Measurements from ENCODE around the gene TNKS2. TPM values are rescaled to one million over a fixed set of nuclear protein-coding genes. Genes with fewer than 3 reads are reported as not detected.
A peak's percentile ranks its signal among the peaks of the same experiment; 100 is the strongest.

Gene TNKS2
- total and polyA plus RNA-seq, 3 experiments from 2014 or later = 27.3 to 31.5 (median 29.2) TPM

DNA sequence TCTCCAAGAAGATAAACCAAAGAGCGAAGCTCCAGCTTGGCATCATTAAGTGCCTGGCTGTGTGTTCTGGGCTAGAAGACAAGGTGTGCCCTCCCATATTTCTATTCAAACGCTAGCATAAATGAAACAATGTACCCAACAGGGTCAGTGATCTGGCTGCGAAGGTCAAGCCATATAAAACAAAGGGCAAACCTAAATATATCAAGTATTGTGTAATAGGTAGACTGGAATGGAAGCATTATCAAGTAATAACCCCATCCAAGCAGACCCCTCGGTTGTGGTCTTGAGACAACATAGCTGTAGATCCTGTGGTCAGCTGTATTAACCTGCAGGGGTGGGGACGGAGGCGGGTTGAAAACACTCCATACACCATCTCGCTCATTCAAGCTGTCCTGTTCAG, 31.6 kb upstream of the TNKS2 start:
- no peak overlapping the region for H3K4me3 Mint-ChIP-seq
- H3K27me3 ChIP-seq (ENCODE audit: insufficient read depth, low read length, poor library complexity, severe bottlenecking) = no peaks in the 10 kb centered on the region
- no peaks in the 10 kb centered on the region for H3K4me1 ChIP-seq (ENCODE audit: insufficient read depth, low read length)
- no peak overlapping the region for H3K4me3 ChIP-seq (ENCODE audit: low read length)
- H3K27me3 Mint-ChIP-seq = peaks cover 0 to 4% of the 10 kb centered on the region in 2 donors
- no peaks in the 10 kb centered on the region for H3K9me3 Mint-ChIP-seq
- H3K27ac Mint-ChIP-seq = no peak overlapping the region
- POLR2A ChIA-PET = no interaction called here
- H3K27ac ChIP-seq (ENCODE audit: low read depth, low read length) = no peak overlapping the region
- H3K36me3 Mint-ChIP-seq = no peaks in the 10 kb centered on the region
- H3K4me1 Mint-ChIP-seq = no peaks in the 10 kb centered on the region
- DNase-seq = no peak
- CTCF ChIA-PET = no interaction called here
- H3K9me3 ChIP-seq (ENCODE audit: low read length) = no peaks in the 10 kb centered on the region
- no peaks in the 10 kb centered on the region for H3K36me3 ChIP-seq (ENCODE audit: insufficient read depth, low read length)

DNA sequence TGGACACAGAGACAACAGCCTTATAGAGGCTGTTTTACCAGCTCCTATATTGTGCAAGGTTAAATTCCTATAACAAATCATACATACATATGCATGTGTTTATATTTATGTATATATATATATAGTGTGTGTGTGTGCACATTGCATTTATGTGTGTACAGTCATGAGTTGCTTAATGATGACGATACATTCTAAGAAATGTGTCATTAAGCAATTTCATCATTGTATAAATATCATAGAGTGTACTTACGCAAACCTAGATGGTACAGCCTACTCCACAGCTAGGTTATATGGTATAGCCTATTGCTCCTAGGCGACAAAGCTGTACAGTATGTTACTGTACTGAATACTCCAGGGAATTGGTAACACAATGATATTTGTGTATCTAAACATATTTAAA, 30.1 kb upstream of the TNKS2 start:
- Histone ChIP-seq H3K4me1 (ENCODE audit: insufficient read depth, low read length) (no peaks in the 10 kb centered on the region), H3K36me3 (ENCODE audit: insufficient read depth, low read length) (no peaks in the 10 kb centered on the region), H3K4me3 (ENCODE audit: low read length) (no peak overlapping the region), H3K27ac (ENCODE audit: low read depth, low read length) (no peak overlapping the region), H3K9me3 (ENCODE audit: low read length) (no peaks in the 10 kb centered on the region), H3K27me3 (ENCODE audit: insufficient read depth, low read length, poor library complexity, severe bottlenecking) (no peaks in the 10 kb centered on the region)
- Mint-ChIP-seq H3K27me3 (no peaks in the 10 kb centered on the region), H3K4me1 (no peaks in the 10 kb centered on the region), H3K4me3 (no peak overlapping the region), H3K36me3 (no peaks in the 10 kb centered on the region), H3K27ac (no peak overlapping the region), H3K9me3 (no peaks in the 10 kb centered on the region)
- no peak for DNase-seq
- ChIA-PET POLR2A (no interaction called here), CTCF (interaction anchor here (1.8 kb wide), 1 partner anchor 145 kb away, joined by 5 read pairs; no protein-coding TSS in a partner anchor)

DNA sequence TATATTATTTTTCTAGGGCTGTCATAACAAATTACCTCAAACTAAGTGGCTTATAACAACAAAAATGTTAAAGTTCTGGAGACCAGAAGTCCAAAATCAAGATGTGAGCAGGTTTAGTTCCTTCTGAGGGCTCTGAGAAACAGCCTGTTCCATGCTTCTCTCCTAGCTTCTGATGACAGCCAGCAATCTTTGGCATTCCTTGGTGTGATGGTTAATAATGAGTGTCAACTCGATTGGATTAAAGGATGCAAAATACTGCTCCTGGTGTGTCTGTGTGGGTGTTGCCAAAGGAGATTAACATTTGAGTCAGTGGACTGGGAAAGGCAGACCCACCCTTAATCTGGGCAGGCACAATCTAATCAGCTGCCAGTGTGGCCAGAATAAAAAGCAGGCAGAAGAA, 26.3 kb upstream of the TNKS2 start:
- no peak for DNase-seq
- ChIA-PET POLR2A (no interaction called here), CTCF (interaction anchor here (2.0 kb wide), 1 partner anchor 12 kb away, joined by 5 read pairs; no protein-coding TSS in a partner anchor)
- Mint-ChIP-seq H3K27me3 (peaks cover 1 to 21% of the 10 kb centered on the region in 2 donors), H3K36me3 (no peaks in the 10 kb centered on the region), H3K27ac (no peak overlapping the region), H3K9me3 (peaks cover 0 to 2% (median 0%) of the 10 kb centered on the region in 5 donors), H3K4me3 (no peak overlapping the region), H3K4me1 (no peaks in the 10 kb centered on the region)
- no peak overlapping the region for H3K27ac ChIP-seq (ENCODE audit: low read depth, low read length)
- H3K4me1 ChIP-seq (ENCODE audit: insufficient read depth, low read length) = no peaks in the 10 kb centered on the region
- H3K36me3 ChIP-seq (ENCODE audit: insufficient read depth, low read length) = no peaks in the 10 kb centered on the region
- peaks cover 12% of the 10 kb centered on the region for H3K27me3 ChIP-seq (ENCODE audit: insufficient read depth, low read length, poor library complexity, severe bottlenecking)
- H3K9me3 ChIP-seq (ENCODE audit: low read length) = no peaks in the 10 kb centered on the region
- H3K4me3 ChIP-seq (ENCODE audit: low read length) = no peak overlapping the region

DNA sequence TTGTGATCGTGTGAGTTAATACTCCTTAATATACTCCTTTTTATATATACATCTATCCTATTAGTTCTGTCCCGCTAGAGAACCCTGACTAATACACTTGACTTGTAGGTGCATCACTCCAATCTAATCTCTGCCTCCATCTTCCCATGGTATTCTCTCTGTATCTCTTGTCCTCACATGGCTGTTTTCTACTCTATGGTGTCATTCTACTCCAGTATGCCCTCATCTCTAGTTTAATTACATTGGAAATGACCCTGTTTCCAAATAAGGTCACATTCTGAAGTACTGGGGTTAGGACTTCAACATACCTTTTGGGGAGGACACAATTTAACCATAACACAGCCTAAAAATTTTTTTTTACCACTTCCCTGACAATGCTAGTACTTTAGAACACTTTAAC, 25.8 kb upstream of the TNKS2 start:
- H3K4me3 ChIP-seq (ENCODE audit: low read length) = no peak overlapping the region
- CTCF ChIA-PET = no interaction called here

DNA sequence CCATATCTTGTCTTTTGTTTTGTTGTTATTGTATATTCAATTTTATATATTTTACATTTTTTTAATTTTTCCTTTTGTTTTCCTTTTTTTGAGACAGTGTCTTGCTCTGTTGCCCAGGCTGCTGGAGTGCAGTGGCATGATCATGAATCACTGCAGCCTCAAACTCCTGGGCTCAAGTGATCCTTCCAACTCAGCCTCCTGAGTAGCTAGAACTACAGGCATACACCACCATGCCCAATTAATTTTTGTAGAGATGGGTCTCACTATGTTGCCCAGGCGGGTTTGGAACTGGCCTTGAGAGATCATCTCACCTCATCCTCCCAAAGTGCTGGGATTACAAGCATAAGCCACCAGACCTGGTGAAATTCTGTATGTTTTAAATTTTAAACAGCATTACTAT, 25.4 kb upstream of the TNKS2 start:
- Mint-ChIP-seq H3K9me3 (peaks cover 0 to 2% (median 0%) of the 10 kb centered on the region in 5 donors), H3K27me3 (peaks cover 1 to 21% of the 10 kb centered on the region in 2 donors), H3K27ac (peak overlapping the region in 1 of 8 donors; percentile 56), H3K36me3 (no peaks in the 10 kb centered on the region), H3K4me1 (no peaks in the 10 kb centered on the region), H3K4me3 (no peak overlapping the region)
- CTCF ChIA-PET = no interaction called here
- no peak for DNase-seq
- peaks cover 12% of the 10 kb centered on the region for H3K27me3 ChIP-seq (ENCODE audit: insufficient read depth, low read length, poor library complexity, severe bottlenecking)
- no peak overlapping the region for H3K4me3 ChIP-seq (ENCODE audit: low read length)
- no peaks in the 10 kb centered on the region for H3K4me1 ChIP-seq (ENCODE audit: insufficient read depth, low read length)
- POLR2A ChIA-PET = no interaction called here
- H3K9me3 ChIP-seq (ENCODE audit: low read length) = no peaks in the 10 kb centered on the region
- H3K36me3 ChIP-seq (ENCODE audit: insufficient read depth, low read length) = no peaks in the 10 kb centered on the region
- no peak overlapping the region for H3K27ac ChIP-seq (ENCODE audit: low read depth, low read length)

More for the DNA sequence above, 25.8 kb upstream of the TNKS2 start:
- Histone ChIP-seq H3K4me1 (ENCODE audit: insufficient read depth, low read length) (no peaks in the 10 kb centered on the region), H3K27ac (ENCODE audit: low read depth, low read length) (no peak overlapping the region), H3K27me3 (ENCODE audit: insufficient read depth, low read length, poor library complexity, severe bottlenecking) (peaks cover 12% of the 10 kb centered on the region), H3K36me3 (ENCODE audit: insufficient read depth, low read length) (no peaks in the 10 kb centered on the region), H3K9me3 (ENCODE audit: low read length) (no peaks in the 10 kb centered on the region)
- Mint-ChIP-seq H3K9me3 (peaks cover 0 to 2% (median 0%) of the 10 kb centered on the region in 5 donors), H3K4me1 (no peaks in the 10 kb centered on the region), H3K4me3 (no peak overlapping the region), H3K36me3 (no peaks in the 10 kb centered on the region), H3K27me3 (peaks cover 1 to 21% of the 10 kb centered on the region in 2 donors), H3K27ac (no peak overlapping the region)
- POLR2A ChIA-PET = no interaction called here
- DNase-seq = no peak

DNA sequence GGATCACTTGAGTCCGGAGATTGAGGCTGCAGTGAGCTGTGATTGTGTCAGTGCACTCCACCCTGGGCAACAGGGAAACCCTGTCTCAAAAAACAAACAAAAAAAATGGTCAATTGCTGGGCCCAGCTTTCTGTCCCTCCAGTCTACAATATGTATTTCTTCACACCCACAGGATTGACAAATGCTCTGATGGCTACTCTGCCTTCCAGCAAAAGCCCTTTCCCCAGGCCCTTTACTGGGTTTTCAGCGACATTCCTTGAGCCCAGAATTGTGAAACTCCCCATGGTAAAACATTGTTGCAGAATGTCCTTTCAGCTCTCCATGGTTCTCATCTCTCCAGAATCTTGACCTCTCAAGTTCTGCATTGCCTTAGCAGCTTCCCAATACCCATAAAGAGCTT, 23.7 kb upstream of the TNKS2 start:
- POLR2A ChIA-PET = no interaction called here

DNA sequence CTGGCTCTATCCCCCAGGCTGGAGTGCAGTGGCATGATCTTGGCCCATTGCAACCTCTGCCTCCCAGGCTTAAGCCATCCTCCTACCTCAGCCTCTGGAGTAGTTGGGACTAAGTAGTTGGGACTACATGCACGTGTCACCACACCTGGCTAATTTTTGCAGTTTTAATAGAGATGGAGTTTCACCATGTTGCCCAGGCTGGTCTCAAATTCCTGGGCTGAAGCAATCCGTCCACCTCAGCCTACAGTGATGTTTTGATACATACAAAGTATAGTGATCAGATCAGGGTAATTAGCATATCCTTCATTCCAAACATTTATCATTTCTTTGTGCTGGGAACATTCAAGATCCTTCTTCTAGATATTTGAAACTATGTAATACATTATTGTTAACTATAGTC, 22.5 kb upstream of the TNKS2 start:
- Histone ChIP-seq H3K27me3 (ENCODE audit: insufficient read depth, low read length, poor library complexity, severe bottlenecking) (peaks cover 12% of the 10 kb centered on the region), H3K9me3 (ENCODE audit: low read length) (no peaks in the 10 kb centered on the region), H3K4me1 (ENCODE audit: insufficient read depth, low read length) (no peaks in the 10 kb centered on the region), H3K36me3 (ENCODE audit: insufficient read depth, low read length) (no peaks in the 10 kb centered on the region), H3K4me3 (ENCODE audit: low read length) (no peak overlapping the region), H3K27ac (ENCODE audit: low read depth, low read length) (no peak overlapping the region)
- no peak overlapping the region for H3K4me3 Mint-ChIP-seq
- H3K27ac Mint-ChIP-seq = no peak overlapping the region
- peaks cover 1 to 38% of the 10 kb centered on the region in 2 donors for H3K27me3 Mint-ChIP-seq
- peaks cover 0 to 2% (median 0%) of the 10 kb centered on the region in 5 donors for H3K9me3 Mint-ChIP-seq
- POLR2A ChIA-PET = no interaction called here
- H3K36me3 Mint-ChIP-seq = peaks cover 0 to 2% (median 0%) of the 10 kb centered on the region in 3 donors
- no peaks in the 10 kb centered on the region for H3K4me1 Mint-ChIP-seq
- no peak for DNase-seq
- CTCF ChIA-PET = no interaction called here

More for the DNA sequence above, 23.7 kb upstream of the TNKS2 start:
- Histone ChIP-seq H3K4me1 (ENCODE audit: insufficient read depth, low read length) (no peaks in the 10 kb centered on the region), H3K4me3 (ENCODE audit: low read length) (no peak overlapping the region), H3K27me3 (ENCODE audit: insufficient read depth, low read length, poor library complexity, severe bottlenecking) (peaks cover 12% of the 10 kb centered on the region), H3K27ac (ENCODE audit: low read depth, low read length) (no peak overlapping the region), H3K9me3 (ENCODE audit: low read length) (no peaks in the 10 kb centered on the region), H3K36me3 (ENCODE audit: insufficient read depth, low read length) (no peaks in the 10 kb centered on the region)
- DNase-seq = no peak
- CTCF ChIA-PET = no interaction called here
- Mint-ChIP-seq H3K27me3 (peaks cover 1 to 32% of the 10 kb centered on the region in 2 donors), H3K4me1 (no peaks in the 10 kb centered on the region), H3K9me3 (peaks cover 0 to 2% (median 0%) of the 10 kb centered on the region in 5 donors), H3K36me3 (no peaks in the 10 kb centered on the region), H3K27ac (no peak overlapping the region), H3K4me3 (no peak overlapping the region)

DNA sequence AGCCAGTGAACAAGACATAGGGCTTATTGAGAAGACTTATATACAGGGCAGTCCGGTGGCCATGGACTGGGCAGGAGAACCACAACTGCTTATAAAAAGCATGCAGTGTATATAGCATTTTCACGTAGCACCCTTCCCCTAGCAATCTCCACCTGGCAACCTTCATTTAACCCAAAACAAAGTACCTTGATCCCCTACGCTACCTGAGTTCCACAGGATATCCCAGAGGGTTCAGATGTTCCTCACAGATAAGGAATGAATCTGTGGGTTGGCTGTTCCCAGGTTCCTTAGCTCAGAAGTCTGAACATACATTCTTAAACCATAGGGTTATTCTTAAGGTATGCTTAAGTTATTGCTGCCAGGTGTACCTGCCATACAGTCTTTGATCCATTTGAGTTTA, 22.0 kb upstream of the TNKS2 start:
- H3K27ac Mint-ChIP-seq = peak overlapping the region in 1 of 8 donors; percentile 55
- CTCF ChIA-PET = no interaction called here

More for the DNA sequence above, 22.0 kb upstream of the TNKS2 start:
- no peaks in the 10 kb centered on the region for H3K9me3 ChIP-seq (ENCODE audit: low read length)
- no peak for DNase-seq
- H3K27me3 ChIP-seq (ENCODE audit: insufficient read depth, low read length, poor library complexity, severe bottlenecking) = peaks cover 12% of the 10 kb centered on the region
- H3K4me3 Mint-ChIP-seq = no peak overlapping the region
- peaks cover 0 to 2% (median 0%) of the 10 kb centered on the region in 5 donors for H3K9me3 Mint-ChIP-seq
- H3K36me3 Mint-ChIP-seq = peaks cover 0 to 2% (median 0%) of the 10 kb centered on the region in 3 donors
- POLR2A ChIA-PET = no interaction called here
- no peaks in the 10 kb centered on the region for H3K4me1 Mint-ChIP-seq
- H3K27ac ChIP-seq (ENCODE audit: low read depth, low read length) = no peak overlapping the region
- peaks cover 1 to 38% of the 10 kb centered on the region in 2 donors for H3K27me3 Mint-ChIP-seq
- no peak overlapping the region for H3K4me3 ChIP-seq (ENCODE audit: low read length)
- H3K4me1 ChIP-seq (ENCODE audit: insufficient read depth, low read length) = no peaks in the 10 kb centered on the region
- no peaks in the 10 kb centered on the region for H3K36me3 ChIP-seq (ENCODE audit: insufficient read depth, low read length)
